ENCODE data around the gene CCR9. TPM values are rescaled to one million over a fixed set of nuclear protein-coding genes. Genes with fewer than 3 reads are reported as not detected.
A peak's percentile ranks its signal among the peaks of the same experiment; 100 is the strongest.

Gene CCR9
- total RNA-seq, 4 donors from 2014 or later: 2.1 to 7.4 (median 3.7) TPM

DNA sequence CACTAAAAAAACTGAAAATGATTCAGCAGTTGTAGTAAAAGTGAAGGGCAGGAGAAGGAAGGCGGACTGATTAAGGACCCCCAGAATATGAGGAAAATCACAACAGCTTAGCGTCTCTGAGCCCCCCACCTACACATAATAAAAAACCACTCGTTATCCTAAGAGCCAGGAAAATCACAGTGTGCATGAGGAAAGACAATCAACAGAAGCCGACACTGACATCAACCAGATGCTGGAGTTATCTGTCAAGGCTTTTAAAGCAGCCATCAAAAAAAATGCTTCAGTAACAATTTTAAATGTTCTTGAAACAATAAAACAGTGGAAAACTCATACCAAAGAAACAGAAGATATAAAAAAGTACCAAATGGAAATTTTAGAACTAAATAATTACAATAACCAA, 47.2 kb downstream of the CCR9 start:
- TF ChIP-seq CTCF (IDR thresholded peaks at IDR 0.05) (no peak), POLR2A (IDR thresholded peaks at IDR 0.05) (no peak)
- Histone ChIP-seq H3K9me3 (no peaks in the 10 kb centered on the region), H3K36me3 (peaks cover 0 to 85% (median 0%) of the 10 kb centered on the region in 3 donors), H3K4me1 (no peaks in the 10 kb centered on the region), H3K27me3 (no peaks in the 10 kb centered on the region), H3K27ac (no peak overlapping the region), H3K4me3 (no peak overlapping the region)
- DNase-seq: no peak

GRCh38 chr3:45936261-45936660, 49.9 kb downstream of the CCR9 start:
- peaks cover 0 to 58% (median 0%) of the 10 kb centered on the region in 3 donors for H3K36me3 ChIP-seq
- DNase-seq: peak in 1 of 3 donors; percentile 15
- no peak overlapping the region for H3K4me3 ChIP-seq
- H3K27me3 ChIP-seq: no peaks in the 10 kb centered on the region
- TF ChIP-seq CTCF (IDR thresholded peaks at IDR 0.05) (no peak), POLR2A (IDR thresholded peaks at IDR 0.05) (no peak)
- H3K4me1 ChIP-seq: no peaks in the 10 kb centered on the region
- H3K27ac ChIP-seq: no peak overlapping the region
- H3K9me3 ChIP-seq: no peaks in the 10 kb centered on the region

DNA sequence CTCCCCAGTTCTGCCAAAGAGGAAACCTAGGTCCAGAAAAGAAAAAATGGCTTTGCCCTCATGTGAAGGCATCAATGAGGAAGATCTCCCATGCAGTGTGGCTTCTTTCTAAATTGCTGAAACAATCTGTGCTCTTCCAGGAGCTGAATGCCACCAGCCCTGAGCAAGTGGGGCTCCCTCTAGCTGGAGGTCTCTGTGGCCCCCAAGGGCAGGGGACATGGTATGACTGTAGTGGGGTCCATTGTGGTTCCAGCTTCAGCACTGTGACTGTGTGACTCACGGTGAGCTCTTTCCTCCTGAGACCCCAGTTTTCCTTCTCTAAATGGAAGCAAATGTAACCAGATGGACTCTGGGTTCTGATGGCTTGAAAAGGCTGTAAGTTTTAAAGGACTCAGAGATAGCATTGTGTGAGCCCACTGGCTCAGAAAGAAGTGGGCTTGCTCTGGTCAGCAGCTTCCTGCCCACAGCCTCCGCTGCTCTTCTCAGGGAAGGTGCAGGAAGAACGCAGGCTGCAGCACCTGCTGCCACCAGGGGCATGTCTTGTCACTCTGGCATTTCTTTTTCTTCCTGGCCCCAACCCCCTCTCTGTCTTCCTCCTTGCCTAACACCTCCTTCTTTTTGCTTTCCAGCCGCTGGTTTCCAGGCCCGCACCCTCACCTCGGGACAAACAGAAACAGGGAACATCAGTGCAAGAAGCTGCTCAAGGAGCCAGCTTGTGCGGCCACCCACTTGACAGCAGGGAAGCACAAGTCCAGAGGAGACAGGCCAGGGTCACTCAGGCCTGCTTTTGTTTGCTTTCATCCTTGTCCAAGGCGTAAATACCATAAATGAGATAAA, 51.1 kb downstream of the CCR9 start:
- Histone ChIP-seq H3K4me3 (no peak overlapping the region), H3K27me3 (no peaks in the 10 kb centered on the region), H3K36me3 (peaks cover 0 to 47% (median 0%) of the 10 kb centered on the region in 3 donors), H3K9me3 (no peaks in the 10 kb centered on the region), H3K27ac (no peak overlapping the region), H3K4me1 (no peaks in the 10 kb centered on the region)
- peak in 1 of 3 donors; percentile 18 for DNase-seq
- TF ChIP-seq CTCF (IDR thresholded peaks at IDR 0.05): no peak
- TF ChIP-seq POLR2A (IDR thresholded peaks at IDR 0.05): no peak

DNA sequence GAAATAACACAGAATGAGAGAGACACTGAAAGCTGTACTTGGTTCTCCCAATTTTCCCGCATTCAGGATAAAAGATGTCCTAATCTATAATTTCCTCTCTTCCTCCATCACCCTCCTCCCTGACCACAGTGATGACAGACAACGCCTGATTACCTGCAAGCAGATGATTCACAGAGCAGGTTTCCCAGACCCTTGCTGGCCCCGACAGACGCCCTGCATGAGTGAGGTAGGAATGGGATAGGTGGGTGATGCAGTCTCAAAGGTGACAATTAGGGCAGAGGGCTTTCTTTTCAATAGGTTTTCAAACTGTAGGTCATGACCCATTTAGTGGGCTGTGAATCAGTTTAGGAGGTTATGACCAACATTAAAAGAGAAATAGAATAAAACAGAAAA, 51.7 kb downstream of the CCR9 start:
- no peak overlapping the region for H3K27ac ChIP-seq
- no peak overlapping the region for H3K4me3 ChIP-seq
- no peaks in the 10 kb centered on the region for H3K27me3 ChIP-seq
- TF ChIP-seq CTCF (IDR thresholded peaks at IDR 0.05): no peak
- no peak for TF ChIP-seq POLR2A (IDR thresholded peaks at IDR 0.05)
- no peaks in the 10 kb centered on the region for H3K9me3 ChIP-seq
- no peaks in the 10 kb centered on the region for H3K4me1 ChIP-seq
- DNase-seq: no peak
- H3K36me3 ChIP-seq: peaks cover 0 to 40% (median 0%) of the 10 kb centered on the region in 3 donors

DNA sequence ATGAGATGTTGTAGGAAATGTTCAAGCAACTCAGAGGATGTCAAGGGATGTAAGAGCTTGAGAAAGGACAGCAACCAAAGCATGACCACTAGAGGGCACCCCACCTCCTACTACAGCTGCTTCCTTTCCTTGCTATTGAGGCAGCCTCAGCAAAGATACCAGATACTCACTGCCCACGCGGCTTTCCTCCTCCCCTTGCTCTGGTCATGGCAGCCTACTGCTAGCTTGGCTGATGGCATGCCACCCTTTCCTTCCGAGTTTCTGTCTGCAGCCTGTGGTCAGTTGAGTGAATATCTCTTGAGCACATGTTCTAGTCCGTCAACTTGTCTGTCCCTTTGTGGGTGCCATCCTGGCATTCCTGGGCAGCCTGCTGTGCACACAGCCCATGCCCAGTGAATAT, 52.5 kb downstream of the CCR9 start:
- Histone ChIP-seq H3K9me3 (no peaks in the 10 kb centered on the region), H3K4me1 (no peaks in the 10 kb centered on the region), H3K4me3 (no peak overlapping the region), H3K27ac (peak overlapping the region in 1 of 4 donors; percentile 14), H3K36me3 (peaks cover 0 to 35% (median 0%) of the 10 kb centered on the region in 3 donors), H3K27me3 (no peaks in the 10 kb centered on the region)
- no peak for TF ChIP-seq POLR2A (IDR thresholded peaks at IDR 0.05)
- peak; percentile 82 to 95 (median 91) for TF ChIP-seq CTCF (IDR thresholded peaks at IDR 0.05)
- DNase-seq: peak; percentile 76 to 97 (median 91)
